Spleen (tissue), 11 donors: ENCODE results near the gene TMEM119. TPM values are rescaled to one million over a fixed set of nuclear protein-coding genes. Genes with fewer than 3 reads are reported as not detected.

Experiments
- DNase-seq: peaks from one replicate; pipeline ENCODE4 v3.0.0-alpha.2; 2020
- H3K27ac ChIP-seq, 8 donors: fragments of 200-600 bp; sonication (generic) in 7 of 8; 1 replicate in 4 of 8; 2 replicates in 4 of 8; pipeline versions ENCODE4 v1.5.0 to v1.8.0; 2016 to 2021; ENCODE audit warnings: inconsistent platforms in 4 of 8, mild to moderate bottlenecking in 4 of 8, moderate library complexity in 1 of 8
- H3K27me3 ChIP-seq, 7 donors: fragments of 200-600 bp; sonication (generic) in 6 of 7; replicated peaks in 1 of 7; 1 replicate in 4 of 7; 2 replicates in 3 of 7; pipeline versions ENCODE4 v1.5.0 to v1.8.0; 2016 to 2021; ENCODE audit warnings: inconsistent platforms in 3 of 7, mild to moderate bottlenecking in 1 of 7
- H3K36me3 ChIP-seq, 6 donors: fragments of 200-600 bp; sonication (generic) in 5 of 6; 1 replicate in 4 of 6; 2 replicates in 2 of 6; pipeline versions ENCODE4 v1.5.0 to v1.8.0; 2016 to 2021; ENCODE audit warnings: inconsistent platforms in 2 of 6
- H3K4me1 ChIP-seq, 6 donors: fragments of 200-600 bp; sonication (generic) in 5 of 6; 1 replicate in 3 of 6; 2 replicates in 3 of 6; pipeline versions ENCODE4 v1.5.0 to v1.8.0; 2016 to 2021; ENCODE audit warnings: inconsistent platforms in 3 of 6
- H3K4me3 ChIP-seq, 8 donors: fragments of 200-600 bp; sonication (generic) in 7 of 8; 1 replicate in 4 of 8; 2 replicates in 4 of 8; pipeline versions ENCODE4 v1.5.0 to v1.8.0; 2016 to 2021; ENCODE audit warnings: inconsistent platforms in 4 of 8, mild to moderate bottlenecking in 4 of 8, moderate library complexity in 2 of 8
- H3K9me3 ChIP-seq, 8 donors: fragments of 200-600 bp; sonication (generic) in 7 of 8; 1 replicate in 4 of 8; 2 replicates in 4 of 8; pipeline versions ENCODE4 v1.5.0 to v1.8.0; 2016 to 2021; ENCODE audit warnings: inconsistent platforms in 4 of 8
- POLR2A ChIP-seq, 3 donors: fragments of 450-650 bp; IDR thresholded peaks; one replicate each; pipeline ENCODE4 v1.5.1; 2017; ENCODE audit warnings: antibody characterized with exemption in 3 of 3, mild to moderate bottlenecking in 1 of 3
- POLR2AphosphoS5 ChIP-seq, 3 donors: sonication (generic); formaldehyde crosslinking; IDR thresholded peaks; one replicate each; pipeline ENCODE4 v1.5.1; 2017; ENCODE audit warnings: antibody characterized with exemption in 3 of 3
- WGBS, 5 donors: extraction: QIAGEN DNeasy Blood & Tissue Kit in 3 of 5; methylation state at CpG; one replicate each; pipeline versions ENCODE4 v1.1.5 to v1.1.7; 2013 to 2018; 5-methylcytosine and 5-hydroxymethylcytosine counted together
- intact Hi-C: fragments of 100-400 bp; cut with DNase I; formaldehyde crosslinking; loops from one replicate; pipeline ENCODE4 v1.15.0; 2023; ENCODE audit warnings: low total_unique reads
- polyA plus RNA-seq, 3 donors: library from polyadenylated mRNA; stranded (reverse); fragments of 200-250 nt; gene quantifications; one replicate each; pipeline ENCODE4 v1.2.1, GENCODE V29; 2013
- total RNA-seq, 7 donors: library from RNA; depleted of rRNA in 3 of 7; stranded (reverse); fragments of >200 nt in 3 of 7; fragmentation: NEBNext Ultra II Directional in 4 of 7; extraction: Animal tissue kit (Norgen Biotek cat#: 25700) in 4 of 7; gene quantifications; one replicate each; pipeline versions ENCODE4 v1.1.0 to v1.2.1, GENCODE V29; 2016 to 2021
- TF ChIP-seq, protein P1 (sequence below), 11 experiments: fragments of 200-600 bp in 7 of 11; fragments of 450-650 bp in 4 of 11; sonication (generic) in 4 of 11; IDR thresholded peaks in 8 of 11; conservative IDR thresholded peaks in 3 of 11; 1 replicate in 7 of 11; 2 replicates in 4 of 11; pipeline versions ENCODE4 v1.4.0 to v1.8.0; 2016 to 2021; ENCODE audit warnings: antibody characterized with exemption in 11 of 11, inconsistent platforms in 4 of 11, mild to moderate bottlenecking in 1 of 11
- donor health status: healthy with polysubstance abuse.
- donor health status: DM: no; HTN: no; CAD: no; lungs with moderate emphysema.
- donor health status: DM: no; HTN: no; CAD: no.
- donor health status: Bipolar disorder and iron deficiency.
- donor health status: healthy.
- donor health status: DM: no; HTN: no; CAD: no.
- donor health status: DM: yes; HTN: yes; CAD: no.

The TMEM119 gene
- total and polyA plus RNA-seq, 10 donors: 8.8 to 50.0 (median 16.2) TPM

DNA sequence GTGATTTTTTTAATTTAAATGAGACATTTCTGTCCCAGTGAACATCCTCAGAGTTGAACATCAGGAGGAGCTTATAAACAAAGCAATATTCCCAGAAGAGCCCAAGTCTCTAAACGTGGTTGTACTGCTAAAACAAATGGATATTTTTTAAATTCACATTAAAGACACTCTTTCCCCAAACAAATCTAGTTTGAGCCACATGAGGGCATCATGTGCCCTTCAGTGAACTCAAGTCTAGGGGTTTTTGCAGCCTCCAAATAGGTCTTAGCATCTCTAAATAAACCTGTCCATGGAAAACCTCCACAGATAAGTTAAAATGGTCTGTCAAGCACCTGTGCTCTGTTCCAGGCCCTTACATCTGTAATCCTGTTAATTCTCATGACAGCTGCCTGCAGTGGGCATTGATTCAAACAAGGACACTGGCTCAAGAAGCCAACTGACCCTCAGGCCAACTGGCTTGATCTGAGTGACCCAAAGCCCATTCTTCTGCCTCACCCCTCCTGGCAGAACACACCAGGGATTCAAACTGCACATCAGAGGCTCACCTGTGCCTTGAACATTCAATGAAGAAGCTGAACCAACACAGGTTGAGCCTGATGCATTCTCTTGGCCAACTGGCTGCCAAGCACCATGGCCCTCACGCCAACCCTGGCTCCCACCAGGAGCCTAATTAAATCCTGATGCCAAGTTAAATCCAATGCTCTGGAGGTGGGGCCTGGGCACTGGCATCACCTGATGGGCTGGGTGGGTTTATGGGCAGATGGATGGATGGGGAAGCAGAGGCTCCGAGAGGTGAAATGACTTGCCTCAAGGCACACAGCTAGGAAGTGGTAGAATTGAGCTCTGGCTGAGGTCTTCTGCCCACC lies 26.9 kb downstream of the TMEM119 start:
- H3K27me3 ChIP-seq: no peaks in the 10 kb centered on the region
- TF ChIP-seq POLR2AphosphoS5 (IDR thresholded peaks at IDR 0.05): no peak
- TF ChIP-seq, protein P1, sequence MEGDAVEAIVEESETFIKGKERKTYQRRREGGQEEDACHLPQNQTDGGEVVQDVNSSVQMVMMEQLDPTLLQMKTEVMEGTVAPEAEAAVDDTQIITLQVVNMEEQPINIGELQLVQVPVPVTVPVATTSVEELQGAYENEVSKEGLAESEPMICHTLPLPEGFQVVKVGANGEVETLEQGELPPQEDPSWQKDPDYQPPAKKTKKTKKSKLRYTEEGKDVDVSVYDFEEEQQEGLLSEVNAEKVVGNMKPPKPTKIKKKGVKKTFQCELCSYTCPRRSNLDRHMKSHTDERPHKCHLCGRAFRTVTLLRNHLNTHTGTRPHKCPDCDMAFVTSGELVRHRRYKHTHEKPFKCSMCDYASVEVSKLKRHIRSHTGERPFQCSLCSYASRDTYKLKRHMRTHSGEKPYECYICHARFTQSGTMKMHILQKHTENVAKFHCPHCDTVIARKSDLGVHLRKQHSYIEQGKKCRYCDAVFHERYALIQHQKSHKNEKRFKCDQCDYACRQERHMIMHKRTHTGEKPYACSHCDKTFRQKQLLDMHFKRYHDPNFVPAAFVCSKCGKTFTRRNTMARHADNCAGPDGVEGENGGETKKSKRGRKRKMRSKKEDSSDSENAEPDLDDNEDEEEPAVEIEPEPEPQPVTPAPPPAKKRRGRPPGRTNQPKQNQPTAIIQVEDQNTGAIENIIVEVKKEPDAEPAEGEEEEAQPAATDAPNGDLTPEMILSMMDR (IDR thresholded peaks at IDR 0.05 in 8 of 11, conservative IDR thresholded peaks at IDR 0.05 in 3 of 11): peak in 5 of 11 experiments; percentile 8 to 28 (median 14)
- 63 to 78% (median 65%) methylated on average over 3 of the region's 3 CpGs for WGBS, 5 donors
- intact Hi-C loops: no loop called here
- peaks cover 33 to 80% (median 44%) of the 10 kb centered on the region in 6 donors for H3K4me1 ChIP-seq
- DNase-seq: no peak
- H3K36me3 ChIP-seq: peaks cover 0 to 44% (median 39%) of the 10 kb centered on the region in 6 donors
- H3K27ac ChIP-seq: peak overlapping the region in 4 of 8 donors; percentile 5 to 85 (median 76)
- no peak overlapping the region for H3K4me3 ChIP-seq
- no peaks in the 10 kb centered on the region for H3K9me3 ChIP-seq

DNA sequence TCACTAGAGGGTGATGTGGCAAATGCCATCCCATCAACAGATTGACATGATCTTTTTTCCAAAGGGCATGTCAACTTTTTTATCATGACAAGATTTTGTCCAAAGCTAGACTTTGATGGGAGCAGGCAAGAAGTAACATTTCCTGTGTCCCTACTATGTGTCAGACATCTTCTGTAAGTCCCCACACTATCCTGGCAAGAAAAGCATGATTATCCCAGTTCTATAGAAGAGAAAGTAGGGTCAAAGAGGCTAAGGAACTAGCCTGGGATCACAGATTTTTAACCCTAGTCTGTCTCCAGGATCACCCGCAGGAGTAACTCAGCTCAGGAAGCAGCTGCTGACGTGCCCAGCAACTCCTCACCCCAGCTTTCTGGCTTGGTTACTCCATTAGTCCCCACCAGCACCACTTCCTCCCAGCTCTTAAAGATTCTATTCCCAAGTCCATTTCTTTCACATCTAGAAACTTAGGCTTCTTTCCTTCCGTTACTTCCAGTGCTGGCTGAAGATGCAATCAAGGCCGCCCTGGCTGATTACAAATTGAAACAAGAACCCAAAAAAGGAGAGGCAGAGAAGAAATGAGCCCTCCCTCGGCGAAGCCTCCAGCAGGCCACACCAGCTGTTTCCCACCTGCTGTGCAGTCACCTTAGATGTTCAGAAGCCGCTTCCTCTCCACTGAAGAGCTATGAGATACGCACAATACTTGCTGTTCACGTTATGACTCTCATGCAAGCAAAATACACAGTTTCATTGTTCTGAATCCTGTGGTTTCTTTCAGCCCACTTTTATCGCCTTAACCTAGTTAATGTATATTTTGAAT lies 29.3 kb downstream of the TMEM119 start:
- Histone ChIP-seq H3K4me1 (peaks cover 50 to 98% (median 62%) of the 10 kb centered on the region in 6 donors), H3K36me3 (peaks cover 4 to 66% (median 58%) of the 10 kb centered on the region in 6 donors), H3K27ac (peak overlapping the region; percentile 41 to 98 (median 72)), H3K4me3 (peak overlapping the region in 1 of 8 donors; percentile 3), H3K9me3 (no peaks in the 10 kb centered on the region), H3K27me3 (no peaks in the 10 kb centered on the region)
- peak; percentile 86 for DNase-seq
- intact Hi-C loops: loop anchor here (5.0 to 10.0 kb wide), 3 partner anchors 96 to 526 kb away; partner anchors contain the start of genes ALKBH2 and UNG
- TF ChIP-seq, protein P1 (IDR thresholded peaks at IDR 0.05 in 8 of 11, conservative IDR thresholded peaks at IDR 0.05 in 3 of 11): no peak
- peak in 1 of 3 donors; percentile 63 for TF ChIP-seq POLR2AphosphoS5 (IDR thresholded peaks at IDR 0.05)
- WGBS, 5 donors: 37 to 62% (median 58%) methylated on average over 10 of the region's 10 CpGs

- intact Hi-C loops: loop anchor here (5.0 to 10.0 kb wide), 3 partner anchors 97 to 527 kb away; partner anchors contain the start of genes ALKBH2 and UNG
- no peak for DNase-seq
- Histone ChIP-seq H3K9me3 (no peaks in the 10 kb centered on the region), H3K4me3 (no peak overlapping the region), H3K36me3 (peaks cover 4 to 66% (median 58%) of the 10 kb centered on the region in 6 donors), H3K27ac (peak overlapping the region; percentile 49 to 98 (median 72)), H3K4me1 (peaks cover 55 to 97% (median 67%) of the 10 kb centered on the region in 6 donors), H3K27me3 (no peaks in the 10 kb centered on the region)
- TF ChIP-seq POLR2A (IDR thresholded peaks at IDR 0.05): no peak
- no peak for TF ChIP-seq POLR2AphosphoS5 (IDR thresholded peaks at IDR 0.05)
- TF ChIP-seq, protein P1 (IDR thresholded peaks at IDR 0.05 in 8 of 11, conservative IDR thresholded peaks at IDR 0.05 in 3 of 11): no peak
- WGBS, 5 donors: 48 to 63% (median 53%) methylated on average over 7 of the region's 7 CpGs
Measured at GRCh38 chr12:108567406-108568337, 30.2 kb downstream of the TMEM119 start.
